Spleen (tissue), 13 donors: Measurements from ENCODE around the gene BLM. TPM values are rescaled to one million over a fixed set of nuclear protein-coding genes. Genes with fewer than 3 reads are reported as not detected.
"Not testable (repeated sequence)": the region's sequence is repeated elsewhere in the genome, so short reads cannot be mapped to it uniquely, and the experiment has no call there.

Experiments
- DNase-seq: peaks from one replicate; pipeline ENCODE4 v3.0.0-alpha.2; 2020
- H3K27ac ChIP-seq, 8 donors: fragments of 200-600 bp; sonication (generic) in 7 of 8; 1 replicate in 4 of 8; 2 replicates in 4 of 8; pipeline versions ENCODE4 v1.5.0 to v1.8.0; 2016 to 2021; ENCODE audit warnings: inconsistent platforms in 4 of 8, mild to moderate bottlenecking in 4 of 8, moderate library complexity in 1 of 8
- H3K27me3 ChIP-seq, 7 donors: fragments of 200-600 bp; sonication (generic) in 6 of 7; replicated peaks in 1 of 7; 1 replicate in 4 of 7; 2 replicates in 3 of 7; pipeline versions ENCODE4 v1.5.0 to v1.8.0; 2016 to 2021; ENCODE audit warnings: inconsistent platforms in 3 of 7, mild to moderate bottlenecking in 1 of 7
- H3K36me3 ChIP-seq, 6 donors: fragments of 200-600 bp; sonication (generic) in 5 of 6; 1 replicate in 4 of 6; 2 replicates in 2 of 6; pipeline versions ENCODE4 v1.5.0 to v1.8.0; 2016 to 2021; ENCODE audit warnings: inconsistent platforms in 2 of 6
- H3K4me1 ChIP-seq, 6 donors: fragments of 200-600 bp; sonication (generic) in 5 of 6; 1 replicate in 3 of 6; 2 replicates in 3 of 6; pipeline versions ENCODE4 v1.5.0 to v1.8.0; 2016 to 2021; ENCODE audit warnings: inconsistent platforms in 3 of 6
- H3K4me3 ChIP-seq, 8 donors: fragments of 200-600 bp; sonication (generic) in 7 of 8; 1 replicate in 4 of 8; 2 replicates in 4 of 8; pipeline versions ENCODE4 v1.5.0 to v1.8.0; 2016 to 2021; ENCODE audit warnings: inconsistent platforms in 4 of 8, mild to moderate bottlenecking in 4 of 8, moderate library complexity in 2 of 8
- H3K9me3 ChIP-seq, 8 donors: fragments of 200-600 bp; sonication (generic) in 7 of 8; 1 replicate in 4 of 8; 2 replicates in 4 of 8; pipeline versions ENCODE4 v1.5.0 to v1.8.0; 2016 to 2021; ENCODE audit warnings: inconsistent platforms in 4 of 8
- POLR2A ChIP-seq, 3 donors: fragments of 450-650 bp; IDR thresholded peaks; one replicate each; pipeline ENCODE4 v1.5.1; 2017; ENCODE audit warnings: antibody characterized with exemption in 3 of 3, mild to moderate bottlenecking in 1 of 3
- POLR2AphosphoS5 ChIP-seq, 3 donors: sonication (generic); formaldehyde crosslinking; IDR thresholded peaks; one replicate each; pipeline ENCODE4 v1.5.1; 2017; ENCODE audit warnings: antibody characterized with exemption in 3 of 3
- WGBS, 5 donors: extraction: QIAGEN DNeasy Blood & Tissue Kit in 3 of 5; methylation state at CpG; one replicate each; pipeline versions ENCODE4 v1.1.5 to v1.1.7; 2013 to 2018; 5-methylcytosine and 5-hydroxymethylcytosine counted together
- intact Hi-C: fragments of 100-400 bp; cut with DNase I; formaldehyde crosslinking; loops from one replicate; pipeline ENCODE4 v1.15.0; 2023; ENCODE audit warnings: low total_unique reads
- long read RNA-seq, 2 donors: transcript quantifications; one replicate each; lab custom pipeline, GENCODE V29; 2026
- polyA plus RNA-seq, 3 donors: library from polyadenylated mRNA; stranded (reverse); fragments of 200-250 nt; gene quantifications; one replicate each; pipeline ENCODE4 v1.2.1, GENCODE V29; 2013
- total RNA-seq, 7 donors: library from RNA; depleted of rRNA in 3 of 7; stranded (reverse); fragments of >200 nt in 3 of 7; fragmentation: NEBNext Ultra II Directional in 4 of 7; extraction: Animal tissue kit (Norgen Biotek cat#: 25700) in 4 of 7; gene quantifications; one replicate each; pipeline versions ENCODE4 v1.1.0 to v1.2.1, GENCODE V29; 2016 to 2021
- TF ChIP-seq, protein P1 (sequence below), 11 experiments: fragments of 200-600 bp in 7 of 11; fragments of 450-650 bp in 4 of 11; sonication (generic) in 4 of 11; IDR thresholded peaks in 8 of 11; conservative IDR thresholded peaks in 3 of 11; 1 replicate in 7 of 11; 2 replicates in 4 of 11; pipeline versions ENCODE4 v1.4.0 to v1.8.0; 2016 to 2021; ENCODE audit warnings: antibody characterized with exemption in 11 of 11, inconsistent platforms in 4 of 11, mild to moderate bottlenecking in 1 of 11
- donor health status: healthy with polysubstance abuse.
- donor health status: DM: no; HTN: no; CAD: no; lungs with moderate emphysema.
- donor health status: DM: no; HTN: no; CAD: no.
- donor health status: Bipolar disorder and iron deficiency.
- donor health status: healthy.
- donor health status: DM: no; HTN: no; CAD: no.
- donor health status: DM: yes; HTN: yes; CAD: no.

BLM gene
- total RNA-seq (10 to 100 TPM in 1 of 7 donors, 1 to 10 TPM in 6; 6.2 to 12.0 (median 8.0) TPM), polyA plus RNA-seq (10 to 100 TPM in 1 of 3 donors, 1 to 10 TPM in 2; 5.8 to 10.5 (median 6.6) TPM)
- long read RNA-seq, donor 1, result 0 reads
- long read RNA-seq, donor 2, full-length matches to known transcripts, result 1 of 1 reads
- long read RNA-seq, donor 2, partial matches to known transcripts, result 0 of 1 reads
- long read RNA-seq, donor 2, other reads (novel, unspliced or antisense), result 0 of 1 reads

DNA sequence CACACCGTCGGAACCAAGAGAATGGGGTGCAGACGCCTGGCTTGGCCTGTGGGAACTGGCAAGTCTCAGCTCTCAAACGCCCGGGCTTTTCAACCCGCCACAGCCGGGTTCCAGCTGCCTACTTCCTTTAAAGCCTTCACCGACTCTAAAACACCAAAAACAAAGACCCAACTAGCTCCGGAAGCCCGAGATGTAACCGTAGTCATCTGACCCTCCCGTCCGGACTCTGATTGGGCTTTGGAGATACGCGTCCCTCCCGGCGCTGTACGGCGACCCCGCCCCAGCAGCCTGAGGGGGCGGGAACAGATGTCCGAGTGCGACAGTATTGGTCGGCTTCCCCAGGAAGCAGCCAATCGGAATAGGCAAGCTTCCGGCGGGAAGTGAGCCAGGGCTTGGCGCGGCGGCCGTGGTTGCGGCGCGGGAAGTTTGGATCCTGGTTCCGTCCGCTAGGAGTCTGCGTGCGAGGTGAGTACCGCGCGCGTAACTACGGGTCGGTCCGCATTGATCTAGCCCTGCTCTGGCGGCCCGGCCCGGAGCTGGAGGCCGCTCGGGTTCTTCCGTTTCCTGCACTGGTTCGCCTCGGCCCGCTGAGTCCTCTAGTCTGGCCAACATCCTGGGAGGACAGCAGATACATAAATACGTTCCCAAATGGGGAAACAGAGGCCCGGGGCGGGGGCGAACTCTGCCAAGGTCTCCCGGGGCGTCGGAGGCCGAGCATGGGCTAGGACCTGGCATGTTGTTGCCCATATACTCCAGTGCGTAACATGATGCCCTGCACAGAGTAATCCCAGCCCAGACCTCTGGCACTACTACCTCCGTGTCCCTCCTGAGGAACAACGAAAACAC lies at the start of gene BLM:
Gene BLM (plus strand): TSS at position 371 of the 846 bp plus-strand sequence. CDS start 30,047 bp downstream, outside the sequence.
- TF ChIP-seq, protein P1, sequence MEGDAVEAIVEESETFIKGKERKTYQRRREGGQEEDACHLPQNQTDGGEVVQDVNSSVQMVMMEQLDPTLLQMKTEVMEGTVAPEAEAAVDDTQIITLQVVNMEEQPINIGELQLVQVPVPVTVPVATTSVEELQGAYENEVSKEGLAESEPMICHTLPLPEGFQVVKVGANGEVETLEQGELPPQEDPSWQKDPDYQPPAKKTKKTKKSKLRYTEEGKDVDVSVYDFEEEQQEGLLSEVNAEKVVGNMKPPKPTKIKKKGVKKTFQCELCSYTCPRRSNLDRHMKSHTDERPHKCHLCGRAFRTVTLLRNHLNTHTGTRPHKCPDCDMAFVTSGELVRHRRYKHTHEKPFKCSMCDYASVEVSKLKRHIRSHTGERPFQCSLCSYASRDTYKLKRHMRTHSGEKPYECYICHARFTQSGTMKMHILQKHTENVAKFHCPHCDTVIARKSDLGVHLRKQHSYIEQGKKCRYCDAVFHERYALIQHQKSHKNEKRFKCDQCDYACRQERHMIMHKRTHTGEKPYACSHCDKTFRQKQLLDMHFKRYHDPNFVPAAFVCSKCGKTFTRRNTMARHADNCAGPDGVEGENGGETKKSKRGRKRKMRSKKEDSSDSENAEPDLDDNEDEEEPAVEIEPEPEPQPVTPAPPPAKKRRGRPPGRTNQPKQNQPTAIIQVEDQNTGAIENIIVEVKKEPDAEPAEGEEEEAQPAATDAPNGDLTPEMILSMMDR (IDR thresholded peaks at IDR 0.05 in 8 of 11, conservative IDR thresholded peaks at IDR 0.05 in 3 of 11), result peak in 9 of 11 experiments; percentile 46 to 85 (median 66)
- TF ChIP-seq POLR2A (IDR thresholded peaks at IDR 0.05) (peak; percentile 33 to 60 (median 58)), POLR2AphosphoS5 (IDR thresholded peaks at IDR 0.05) (peak; percentile 92 to 95 (median 94))
- peaks cover 0 to 11% (median 0%) of the 10 kb centered on the region in 6 donors for H3K36me3 ChIP-seq
- no peaks in the 10 kb centered on the region for H3K27me3 ChIP-seq
- intact Hi-C loops, result loop anchor here (5.0 kb wide), 1 partner anchor 170 kb away; no protein-coding TSS in a partner anchor
- WGBS, 5 donors, result 0 to 1% (median 0%) methylated on average over 47 to 65 of the region's 65 CpGs
- peak; percentile 98 for DNase-seq
- no peaks in the 10 kb centered on the region for H3K9me3 ChIP-seq
- H3K4me3 ChIP-seq, result peak within 1 kb of the TSS; percentile 56 to 87 (median 77)
- peak within 1 kb of the TSS; percentile 91 to 97 (median 95) for H3K27ac ChIP-seq
- H3K4me1 ChIP-seq, result peaks cover 6 to 38% (median 23%) of the 10 kb centered on the region in 6 donors

DNA sequence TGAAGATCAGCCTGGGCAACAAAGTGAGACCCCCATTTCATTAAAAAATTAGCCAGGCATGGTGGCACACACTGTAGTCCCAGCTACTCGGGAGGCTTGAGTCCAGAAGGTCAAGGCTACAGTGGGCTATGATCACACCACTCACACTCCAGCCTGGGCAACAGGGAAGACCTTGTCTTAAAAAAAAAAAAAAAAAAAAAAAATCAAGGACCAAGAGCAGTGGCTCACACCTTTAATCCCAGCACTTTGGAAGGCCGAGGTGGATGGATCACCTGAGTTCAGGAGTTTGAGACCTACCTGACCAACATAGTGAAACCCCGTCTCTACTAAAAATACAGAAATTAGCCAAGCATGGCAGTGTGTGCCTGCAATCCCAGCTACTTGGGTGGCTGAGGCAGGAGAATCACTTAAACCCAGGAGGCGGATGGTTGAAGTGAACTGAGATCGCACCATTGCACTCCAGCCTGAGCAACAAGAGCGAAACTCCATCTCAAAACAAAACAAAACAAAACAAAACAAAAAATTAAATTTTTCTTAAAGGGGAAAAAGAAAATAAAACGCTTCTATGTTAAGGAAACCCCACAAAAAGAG lies 49.3 kb upstream of the BLM start:
- H3K27me3 ChIP-seq, result peaks cover 0 to 32% (median 5%) of the 10 kb centered on the region in 7 donors
- H3K27ac ChIP-seq, intact Hi-C loops, H3K4me3 ChIP-seq, H3K9me3 ChIP-seq, DNase-seq, H3K36me3 ChIP-seq: not testable (repeated sequence)
- WGBS, 5 donors, result 82 to 91% (median 87%) methylated on average over 7 of the region's 7 CpGs
- H3K4me1 ChIP-seq, result peaks cover 0 to 47% (median 26%) of the 10 kb centered on the region in 6 donors

DNA sequence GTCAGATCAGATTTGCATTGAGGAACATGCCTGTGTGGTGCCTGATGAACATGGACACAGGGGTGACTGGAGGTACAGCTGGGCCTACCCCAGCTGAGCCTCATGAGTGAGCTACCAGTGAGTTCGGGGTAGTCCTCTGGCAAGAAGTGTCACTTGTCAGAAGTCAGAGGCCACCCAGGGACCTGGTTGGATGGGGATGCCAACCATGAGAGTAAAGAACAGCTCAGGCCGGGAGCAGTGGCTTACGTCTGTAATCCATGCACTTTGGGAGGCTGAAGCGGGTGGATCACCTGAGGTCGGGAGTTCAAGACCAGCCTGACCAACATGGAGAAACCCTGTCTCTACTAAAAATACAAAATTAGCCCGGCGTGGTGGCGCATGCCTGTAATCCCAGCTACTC lies 46.5 kb upstream of the BLM start:
- H3K4me3 ChIP-seq, H3K27ac ChIP-seq, intact Hi-C loops, H3K27me3 ChIP-seq, H3K36me3 ChIP-seq, DNase-seq, H3K9me3 ChIP-seq: not testable (repeated sequence)
- H3K4me1 ChIP-seq, result peaks cover 0 to 20% (median 10%) of the 10 kb centered on the region in 6 donors
- 92 to 97% (median 96%) methylated on average over 8 of the region's 8 CpGs for WGBS, 5 donors

DNA sequence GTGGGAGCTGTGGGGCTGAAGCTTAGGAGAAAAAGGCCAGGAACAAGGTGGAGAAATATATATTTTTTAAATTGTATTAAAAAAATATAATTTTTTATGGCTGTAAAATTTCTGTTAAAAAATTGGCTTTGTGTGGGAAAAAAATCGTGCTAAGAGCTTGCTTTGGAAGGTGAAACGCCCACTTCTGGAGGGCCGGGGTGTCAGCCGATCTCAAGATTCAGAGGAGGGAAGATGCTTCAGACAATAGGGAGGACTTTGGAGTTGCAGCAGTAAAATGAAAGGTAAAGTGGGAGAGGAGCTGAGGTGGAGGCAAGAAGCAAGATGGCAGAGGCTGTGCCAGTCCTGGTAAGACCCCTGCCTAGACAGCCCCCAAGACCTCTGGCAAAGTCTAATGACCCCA lies 45.9 kb upstream of the BLM start:
- TF ChIP-seq POLR2A (IDR thresholded peaks at IDR 0.05), result no peak
- no peak for TF ChIP-seq POLR2AphosphoS5 (IDR thresholded peaks at IDR 0.05)
- TF ChIP-seq, protein P1 (IDR thresholded peaks at IDR 0.05 in 8 of 11, conservative IDR thresholded peaks at IDR 0.05 in 3 of 11), result no peak
- Histone ChIP-seq H3K9me3 (no peaks in the 10 kb centered on the region), H3K27me3 (peaks cover 0 to under 1% (median 0%) of the 10 kb centered on the region in 7 donors), H3K4me1 (peaks cover 0 to 14% (median 5%) of the 10 kb centered on the region in 6 donors), H3K36me3 (no peaks in the 10 kb centered on the region), H3K4me3 (no peak overlapping the region), H3K27ac (no peak overlapping the region)
- no peak for DNase-seq
- intact Hi-C loops, result no loop called here
- 89 to 98% (median 90%) methylated on average over 4 of the region's 4 CpGs for whole genome bisulfite sequencing, 5 donors

DNA sequence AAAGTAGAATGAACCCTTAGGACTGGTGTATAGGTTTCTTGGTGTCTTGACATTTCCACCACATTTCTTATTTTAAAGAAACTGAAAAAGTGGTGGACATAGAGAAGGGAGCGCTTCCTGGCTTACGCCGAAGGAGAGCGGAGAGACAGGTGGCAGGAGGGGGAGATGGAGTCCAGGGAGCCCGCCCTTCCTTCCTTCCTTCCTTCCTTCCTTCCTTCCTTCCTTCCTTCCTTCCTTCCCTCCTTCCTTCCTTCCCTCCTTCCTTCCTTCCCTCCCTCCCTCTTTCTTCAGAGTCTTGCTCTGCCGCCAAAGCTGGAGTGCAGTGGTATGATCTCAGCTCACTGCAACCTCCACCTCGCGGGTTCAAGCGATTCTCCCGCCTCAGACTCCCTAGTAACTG lies 43.8 kb upstream of the BLM start:
- H3K9me3 ChIP-seq, intact Hi-C loops, DNase-seq, H3K27me3 ChIP-seq, H3K27ac ChIP-seq, H3K4me1 ChIP-seq, H3K4me3 ChIP-seq, H3K36me3 ChIP-seq: not testable (repeated sequence)
- WGBS, 5 donors, result 88 to 95% (median 91%) methylated on average over 10 of the region's 10 CpGs
